GM23248 (cell line): ENCODE results near the gene ERVH48-1. TPM values are rescaled to one million over a fixed set of nuclear protein-coding genes. Genes with fewer than 3 reads are reported as not detected.

ENCODE experiments used
- DNase-seq: peaks from one replicate; pipeline ENCODE4 v3.0.0-alpha.2; 2015
- H2AFZ ChIP-seq: fragments of 200-600 bp; sonication (generic); 2 replicates; pipeline ENCODE4 v1.6.1; 2016; ENCODE audit warnings: antibody characterized with exemption
- H3F3A ChIP-seq: fragments of 200-600 bp; sonication (generic); 2 replicates; pipeline ENCODE4 v1.6.1; 2016; ENCODE audit warnings: mild to moderate bottlenecking, antibody characterized with exemption, mixed run types; ENCODE audit not compliant: insufficient read depth
- H3K27ac ChIP-seq: fragments of 200-600 bp; sonication (generic); 2 replicates; pipeline ENCODE4 v1.5.1; 2016; ENCODE audit warnings: mild to moderate bottlenecking
- H3K27me3 ChIP-seq: fragments of 200-600 bp; sonication (generic); replicated peaks from 2 replicates; pipeline ENCODE4 v1.6.1; 2016; ENCODE audit warnings: mild to moderate bottlenecking; ENCODE audit not compliant: insufficient read depth
- H3K36me3 ChIP-seq: fragments of 200-600 bp; sonication (generic); 2 replicates; pipeline ENCODE4 v1.6.1; 2016; ENCODE audit warnings: low read depth, mild to moderate bottlenecking
- H3K4me1 ChIP-seq: fragments of 200-600 bp; sonication (generic); 2 replicates; pipeline ENCODE4 v1.6.1; 2016; ENCODE audit warnings: mild to moderate bottlenecking; ENCODE audit not compliant: insufficient read depth
- H3K4me2 ChIP-seq: fragments of 200-600 bp; sonication (generic); one replicate; pipeline ENCODE4 v1.6.1; 2016; ENCODE audit warnings: mild to moderate bottlenecking; ENCODE audit not compliant: unreplicated experiment
- H3K4me3 ChIP-seq: fragments of 200-600 bp; sonication (generic); 2 replicates; pipeline ENCODE4 v1.5.1; 2016; ENCODE audit warnings: mild to moderate bottlenecking
- H3K79me2 ChIP-seq: fragments of 200-600 bp; sonication (generic); 2 replicates; pipeline ENCODE4 v1.6.1; 2016; ENCODE audit warnings: mild to moderate bottlenecking; ENCODE audit not compliant: insufficient read depth
- H3K9ac ChIP-seq: fragments of 200-600 bp; sonication (generic); 2 replicates; pipeline ENCODE4 v1.6.1; 2016; ENCODE audit warnings: mild to moderate bottlenecking
- H3K9me2 ChIP-seq: fragments of 200-600 bp; sonication (generic); 2 replicates; pipeline ENCODE4 v1.6.1; 2016; ENCODE audit warnings: mixed run types, mild to moderate bottlenecking, moderate library complexity; ENCODE audit not compliant: insufficient read depth
- H3K9me3 ChIP-seq: fragments of 200-600 bp; sonication (generic); one replicate; pipeline ENCODE4 v1.6.1; 2017; ENCODE audit warnings: low read depth
- H4K20me1 ChIP-seq: fragments of 200-600 bp; sonication (generic); 2 replicates; pipeline ENCODE4 v1.6.0; 2016; ENCODE audit not compliant: insufficient read depth
- EZH2 ChIP-seq: fragments of 200-600 bp; sonication (generic); IDR thresholded peaks from 2 replicates; pipeline ENCODE4 v1.6.1; 2018; ENCODE audit warnings: antibody characterized with exemption, mild to moderate bottlenecking; ENCODE audit not compliant: insufficient read depth, poor library complexity, severe bottlenecking
- EZH2phosphoT487 ChIP-seq: fragments of 200-600 bp; sonication (generic); IDR thresholded peaks from 2 replicates; pipeline ENCODE4 v1.6.1; 2018; ENCODE audit warnings: antibody characterized with exemption, moderate library complexity, mild to moderate bottlenecking, low read depth; ENCODE audit not compliant: insufficient read depth
- WGBS, 2 experiments: methylation state at CpG; one replicate each; pipeline ENCODE4 v1.1.6; 2015 to 2017; ENCODE audit warnings: low lambda C conversion rate in 2 of 2, low coverage in 1 of 2; ENCODE audit errors: missing lambda C conversion rate in 2 of 2; 5-methylcytosine and 5-hydroxymethylcytosine counted together
- in situ Hi-C: fragments of 300-500 bp; cut with MboI; formaldehyde crosslinking; loops from 2 replicates; pipeline ENCODE4 v1.15.0; 2020
- microRNA-seq: library from miRNA; unstranded; fragments of <30 nt; microRNA quantifications from one replicate; pipeline ENCODE4, GENCODE V29; 2016; ENCODE audit warnings: borderline number of aligned reads
- polyA plus RNA-seq: library from polyadenylated mRNA; unstranded; fragments of >200 nt; fragmentation: Nextera tagmentation; extraction: Ambion mirVana; gene quantifications from 2 replicates; pipeline ENCODE4 v1.2.1, GENCODE V29; 2016
- small RNA-seq: library from RNA; depleted of rRNA; stranded (forward); fragments of <200 nt; gene quantifications from one replicate; pipeline ENCODE3, GENCODE V24; 2014; ENCODE audit warnings: low read depth, low replicate concordance
- total RNA-seq: library from RNA; depleted of rRNA; stranded (reverse); fragments of >200 nt; shearing (Covaris generic); gene quantifications from 2 replicates; pipeline ENCODE4 v1.2.3, GENCODE V29; 2014; rRNA removed

The ERVH48-1 gene
- total and polyA plus RNA-seq, 2 experiments from 2014 or later = not detected

DNA sequence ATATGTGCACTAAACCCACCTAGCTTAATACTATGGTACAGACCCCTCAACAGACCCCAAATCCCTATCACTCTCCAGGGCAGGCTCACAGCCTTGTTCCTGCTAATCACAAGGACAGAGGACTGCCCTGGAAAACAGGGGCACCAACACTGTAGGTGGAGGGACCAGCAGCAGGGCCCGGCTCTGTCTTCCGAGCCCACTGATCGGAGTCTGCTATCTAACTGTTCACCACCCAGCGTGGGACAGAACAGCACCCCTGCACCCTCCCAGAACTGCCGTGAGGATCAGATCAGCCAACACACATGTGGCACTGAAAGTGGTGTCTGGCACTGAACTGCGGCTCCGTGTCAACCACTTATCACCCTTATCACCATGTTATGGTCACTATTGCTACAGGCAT is 52.3 kb downstream of the ERVH48-1 start:
- Histone ChIP-seq H3F3A (peaks cover 1% of the 10 kb centered on the region), H3K27me3 (no peaks in the 10 kb centered on the region), H3K4me1 (peaks cover 2% of the 10 kb centered on the region), H3K79me2 (peaks cover 88% of the 10 kb centered on the region), H3K4me3 (no peak overlapping the region), H3K9me2 (no peaks in the 10 kb centered on the region), H3K9me3 (no peaks in the 10 kb centered on the region), H3K4me2 (no peak overlapping the region), H3K9ac (no peak overlapping the region), H4K20me1 (no peaks in the 10 kb centered on the region), H3K27ac (no peak overlapping the region), H3K36me3 (peaks cover 26% of the 10 kb centered on the region; the same call in 1 of the 2 replicates), H2AFZ (no peak overlapping the region)
- no peak for DNase-seq
- in situ Hi-C loops = no loop called here
- TF ChIP-seq EZH2 = no peak
- TF ChIP-seq EZH2phosphoT487 = no peak
- whole genome bisulfite sequencing, 2 experiments = 97 to 98% methylated on average over 7 of the region's 7 CpGs

DNA sequence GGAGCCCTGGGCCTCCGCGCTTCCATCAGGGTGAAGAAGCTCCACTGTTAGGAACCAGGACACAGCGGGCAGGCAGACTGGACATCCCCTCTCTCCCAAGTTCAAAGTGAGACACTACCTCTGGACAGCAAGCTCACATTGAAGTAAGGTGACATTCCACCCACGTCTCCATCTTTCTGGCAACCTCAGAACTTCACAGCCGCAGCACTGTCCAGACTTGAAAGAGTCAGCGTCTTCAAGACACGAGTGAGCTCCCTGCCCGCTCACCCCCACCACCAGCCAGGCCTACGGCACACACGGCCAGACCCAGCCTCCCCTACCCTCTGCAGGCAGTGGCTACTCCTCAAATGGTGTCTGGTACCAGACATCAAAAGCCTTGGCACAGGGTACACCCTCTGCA is 57.2 kb downstream of the ERVH48-1 start:
- peaks cover 96% of the 10 kb centered on the region for H3K79me2 ChIP-seq
- H2AFZ ChIP-seq = no peak overlapping the region
- H3K4me2 ChIP-seq = no peak overlapping the region
- H3K9ac ChIP-seq = no peak overlapping the region
- no peaks in the 10 kb centered on the region for H3K9me3 ChIP-seq
- no peak for DNase-seq
- peaks cover 3% of the 10 kb centered on the region; the same call in 1 of the 2 replicates for H3K4me1 ChIP-seq
- H3K4me3 ChIP-seq = no peak overlapping the region
- in situ Hi-C loops = no loop called here
- WGBS, 2 experiments = 90 to 93% methylated on average over 10 of the region's 10 CpGs
- H3K27me3 ChIP-seq = no peaks in the 10 kb centered on the region
- no peak overlapping the region for H3K27ac ChIP-seq
- no peaks in the 10 kb centered on the region for H3K9me2 ChIP-seq
- no peaks in the 10 kb centered on the region for H3F3A ChIP-seq
- peaks cover 18% of the 10 kb centered on the region; the same call in 1 of the 2 replicates for H3K36me3 ChIP-seq
- H4K20me1 ChIP-seq = no peaks in the 10 kb centered on the region
- no peak for TF ChIP-seq EZH2phosphoT487
- TF ChIP-seq EZH2 = no peak

Small RNA genes lying within 50 kb of the gene (microRNA-seq; reads per million reads assigned to microRNA genes)
- gene MIR5692B = not detected

Small RNA genes lying within 50 kb of the gene (small RNA-seq; reads per million reads assigned to genes)
- not detected for gene MIR5692B

Other genes with a start within 250 kb of the ERVH48-1 start
- 8.6 and 13.5 TPM in 2 replicates for gene WDR4, start 46.1 kb downstream of the ERVH48-1 start, total RNA-seq
- 11.9 and 12.5 TPM in 2 replicates for gene WDR4, start 46.1 kb downstream of the ERVH48-1 start, polyA plus RNA-seq
- 44.9 and 56.8 TPM in 2 replicates for gene NDUFV3, start 32.3 kb downstream of the ERVH48-1 start, total RNA-seq
- gene NDUFV3, start 32.3 kb downstream of the ERVH48-1 start, polyA plus RNA-seq = 46.8 and 49.2 TPM in 2 replicates
- 9.9 and 11.1 TPM in 2 replicates for gene PKNOX1, start 48.9 kb upstream of the ERVH48-1 start, total RNA-seq
- 25.9 and 28.2 TPM in 2 replicates for gene PKNOX1, start 48.9 kb upstream of the ERVH48-1 start, polyA plus RNA-seq
- gene CBS, start 150.2 kb upstream of the ERVH48-1 start, total RNA-seq = 77.5 and 109 TPM in 2 replicates
- 117 and 118 TPM in 2 replicates for gene CBS, start 150.2 kb upstream of the ERVH48-1 start, polyA plus RNA-seq
- 12.3 and 19.0 TPM in 2 replicates for gene U2AF1, start 181.9 kb upstream of the ERVH48-1 start, total RNA-seq
- 90.3 and 90.5 TPM in 2 replicates for gene U2AF1, start 181.9 kb upstream of the ERVH48-1 start, polyA plus RNA-seq
- gene CRYAA, start 243.4 kb upstream of the ERVH48-1 start, total RNA-seq = not detected in 2 replicates
- gene CRYAA, start 243.4 kb upstream of the ERVH48-1 start, polyA plus RNA-seq = not detected in 2 replicates